Measurements from ENCODE around the gene ASCC2. TPM values are rescaled to one million over a fixed set of nuclear protein-coding genes. Genes with fewer than 3 reads are reported as not detected.

Gene ASCC2
- total and polyA plus RNA-seq, 8 donors: 51.2 to 58.3 (median 54.4) TPM

DNA sequence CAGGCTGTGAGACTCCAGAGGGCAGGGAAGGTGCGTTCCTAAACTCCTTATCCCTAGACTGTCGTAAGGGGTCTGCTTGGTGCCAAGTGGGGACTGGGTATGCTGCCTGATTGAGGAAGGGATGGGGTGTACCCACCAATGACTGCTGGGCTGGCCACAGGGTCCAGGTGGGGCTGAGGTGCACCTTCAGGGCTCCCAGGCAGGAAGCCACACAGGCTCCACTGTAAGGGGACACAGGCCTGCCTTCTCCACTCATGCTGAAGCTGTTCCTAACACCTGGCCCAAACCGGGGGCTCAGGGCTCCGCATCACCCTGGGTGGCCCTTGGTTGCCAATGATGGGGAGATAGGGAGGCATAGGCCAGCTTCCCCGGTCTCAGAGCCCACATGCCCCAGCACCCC lies 97.9 kb downstream of the ASCC2 start:
- H3K9me3 ChIP-seq: no peaks in the 10 kb centered on the region
- DNase-seq: no peak
- H3K36me3 ChIP-seq: peaks cover 0 to 80% of the 10 kb centered on the region in 2 donors
- H3K27me3 ChIP-seq: no peaks in the 10 kb centered on the region
- ATAC-seq: no peak
- intact Hi-C loops (cut with DNase I): no loop called here
- no peak overlapping the region for H3K4me3 ChIP-seq
- no peaks in the 10 kb centered on the region for H3K4me1 ChIP-seq
- no peak overlapping the region for H3K27ac ChIP-seq
- TF ChIP-seq, protein P1, sequence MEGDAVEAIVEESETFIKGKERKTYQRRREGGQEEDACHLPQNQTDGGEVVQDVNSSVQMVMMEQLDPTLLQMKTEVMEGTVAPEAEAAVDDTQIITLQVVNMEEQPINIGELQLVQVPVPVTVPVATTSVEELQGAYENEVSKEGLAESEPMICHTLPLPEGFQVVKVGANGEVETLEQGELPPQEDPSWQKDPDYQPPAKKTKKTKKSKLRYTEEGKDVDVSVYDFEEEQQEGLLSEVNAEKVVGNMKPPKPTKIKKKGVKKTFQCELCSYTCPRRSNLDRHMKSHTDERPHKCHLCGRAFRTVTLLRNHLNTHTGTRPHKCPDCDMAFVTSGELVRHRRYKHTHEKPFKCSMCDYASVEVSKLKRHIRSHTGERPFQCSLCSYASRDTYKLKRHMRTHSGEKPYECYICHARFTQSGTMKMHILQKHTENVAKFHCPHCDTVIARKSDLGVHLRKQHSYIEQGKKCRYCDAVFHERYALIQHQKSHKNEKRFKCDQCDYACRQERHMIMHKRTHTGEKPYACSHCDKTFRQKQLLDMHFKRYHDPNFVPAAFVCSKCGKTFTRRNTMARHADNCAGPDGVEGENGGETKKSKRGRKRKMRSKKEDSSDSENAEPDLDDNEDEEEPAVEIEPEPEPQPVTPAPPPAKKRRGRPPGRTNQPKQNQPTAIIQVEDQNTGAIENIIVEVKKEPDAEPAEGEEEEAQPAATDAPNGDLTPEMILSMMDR (IDR thresholded peaks at IDR 0.05): no peak

DNA sequence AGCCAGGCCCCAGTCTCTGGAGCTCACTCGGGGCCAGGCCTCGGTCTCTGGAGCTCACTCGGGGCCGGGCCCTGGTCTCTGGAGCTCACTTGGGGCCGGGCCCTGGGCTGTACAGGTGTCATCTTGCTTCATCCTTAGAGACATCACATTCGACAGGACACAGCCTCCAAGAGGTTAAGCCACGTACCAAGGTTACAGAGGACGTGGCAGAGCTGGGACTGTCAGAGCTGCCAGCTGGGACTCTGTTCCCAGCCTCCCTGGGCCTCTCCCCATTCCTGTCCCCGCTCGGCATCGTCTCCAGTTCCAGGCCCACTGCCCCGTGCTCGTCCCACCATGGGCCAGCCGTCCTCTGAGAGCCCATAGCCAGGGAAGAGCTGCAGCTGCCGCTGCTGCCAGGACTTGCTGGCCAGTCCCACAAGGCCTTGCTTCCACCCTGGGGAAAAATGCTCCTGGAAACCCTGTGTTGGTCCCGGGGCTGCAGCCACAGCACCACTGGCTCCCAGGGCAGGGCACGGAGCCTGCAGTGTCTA lies 98.7 kb downstream of the ASCC2 start:
- TF ChIP-seq, protein P1 (IDR thresholded peaks at IDR 0.05): no peak
- peaks cover 0 to 81% of the 10 kb centered on the region in 2 donors for H3K36me3 ChIP-seq
- H3K4me3 ChIP-seq: no peak overlapping the region
- ATAC-seq (no peak), DNase-seq (peak in 1 of 4 donors; percentile 51)
- no peaks in the 10 kb centered on the region for H3K4me1 ChIP-seq
- H3K27me3 ChIP-seq: no peaks in the 10 kb centered on the region
- no peak overlapping the region for H3K27ac ChIP-seq
- H3K9me3 ChIP-seq: no peaks in the 10 kb centered on the region
- intact Hi-C loops (cut with DNase I): no loop called here

Other genes starting within 250 kb of the ASCC2 start
- 10 to 100 TPM; 45.2 to 65.3 TPM for gene NF2, start 234.6 kb downstream of the ASCC2 start, total RNA-seq
- gene NF2, start 234.6 kb downstream of the ASCC2 start, polyA plus RNA-seq (ENCODE audit: insufficient read length in 6 of 6): 10 to 100 TPM; 20.1 to 29.1 (median 21.8) TPM
- not detected for gene CABP7, start 118.3 kb downstream of the ASCC2 start, total RNA-seq
- gene CABP7, start 118.3 kb downstream of the ASCC2 start, polyA plus RNA-seq (ENCODE audit: insufficient read length in 6 of 6): under 1 TPM; 0.13 to 0.21 (median 0.17) TPM
- 10 to 100 TPM; 20.4 to 22.6 TPM for gene ZMAT5, start 71.3 kb downstream of the ASCC2 start, total RNA-seq
- 10 to 100 TPM; 20.3 to 23.3 (median 22.3) TPM for gene ZMAT5, start 71.3 kb downstream of the ASCC2 start, polyA plus RNA-seq (ENCODE audit: insufficient read length in 6 of 6)
- 100 to 1,000 TPM in 1 of 2 donors, 10 to 100 TPM in 1; 77.4 to 154 TPM for gene UQCR10, start 70.9 kb downstream of the ASCC2 start, total RNA-seq
- 100 to 1,000 TPM; 111 to 121 (median 116) TPM for gene UQCR10, start 70.9 kb downstream of the ASCC2 start, polyA plus RNA-seq (ENCODE audit: insufficient read length in 6 of 6)
- gene MTMR3, start 44.9 kb upstream of the ASCC2 start, total RNA-seq: 10 to 100 TPM; 44.8 to 55.4 TPM
- 10 to 100 TPM; 37.4 to 47.1 (median 44.6) TPM for gene MTMR3, start 44.9 kb upstream of the ASCC2 start, polyA plus RNA-seq (ENCODE audit: insufficient read length in 6 of 6)
- under 1 TPM in 1 of 2 donors, not detected in 1; 0.13 TPM for gene HORMAD2, start 242.2 kb upstream of the ASCC2 start, total RNA-seq
- gene HORMAD2, start 242.2 kb upstream of the ASCC2 start, polyA plus RNA-seq (ENCODE audit: insufficient read length in 6 of 6): under 1 TPM in 5 of 6 donors, not detected in 1; 0.18 to 0.74 (median 0.21) TPM

Data from left lung (tissue), 10 donors.